IPS DF 4.7 (cell line): Measurements from ENCODE around the gene ARTN.

Experiments
- DNase-seq: peaks from one replicate; pipeline ENCODE4 v3.0.0-alpha.2; 2013; ENCODE audit warnings: low spot score; ENCODE audit errors: extremely low read depth

ARTN gene

DNA sequence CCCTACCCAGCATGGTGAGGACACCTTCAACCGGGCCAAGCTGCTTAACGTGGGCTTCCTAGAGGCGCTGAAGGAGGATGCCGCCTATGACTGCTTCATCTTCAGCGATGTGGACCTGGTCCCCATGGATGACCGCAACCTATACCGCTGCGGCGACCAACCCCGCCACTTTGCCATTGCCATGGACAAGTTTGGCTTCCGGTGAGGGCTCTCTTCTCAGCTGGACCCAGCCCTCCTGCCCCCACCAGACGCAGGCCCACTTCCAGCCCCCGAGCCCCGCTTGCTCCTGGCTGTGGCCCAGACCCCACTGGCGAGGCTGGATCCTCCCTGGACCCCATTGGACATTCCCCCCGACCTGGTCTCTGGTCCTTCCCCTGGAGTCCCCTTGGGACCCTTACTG lies 51.3 kb downstream of the ARTN start:
- DNase-seq, result no peak

DNA sequence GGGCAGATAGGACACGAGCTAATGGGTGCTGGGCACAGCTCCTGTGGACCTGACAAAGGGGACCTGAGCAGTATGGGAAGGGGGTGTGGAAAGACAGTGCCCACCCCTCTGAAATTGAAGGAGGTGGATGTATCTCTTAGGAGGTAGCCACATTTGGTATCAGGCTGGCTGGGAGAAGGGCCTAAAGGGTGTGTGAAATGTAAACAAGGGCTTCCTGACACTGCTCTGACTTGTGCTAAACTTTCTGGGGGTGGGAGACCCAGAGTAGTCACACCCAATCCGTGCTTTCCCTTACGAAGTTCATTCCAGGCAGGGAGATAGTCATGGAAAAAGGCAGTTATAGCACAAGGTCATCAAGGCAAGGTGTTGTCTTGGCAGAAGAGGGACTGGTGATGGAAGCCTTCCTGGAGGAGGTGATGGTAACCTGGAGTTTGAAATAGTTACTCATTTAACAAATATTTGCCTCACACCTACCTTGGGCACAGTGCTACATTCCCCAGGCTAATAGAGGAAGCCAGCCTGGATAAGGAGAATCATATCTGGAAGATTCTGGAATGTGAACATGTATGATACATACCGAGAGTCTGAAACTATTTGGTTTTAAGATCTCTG lies 52.5 kb downstream of the ARTN start:
- DNase-seq, result no peak

DNA sequence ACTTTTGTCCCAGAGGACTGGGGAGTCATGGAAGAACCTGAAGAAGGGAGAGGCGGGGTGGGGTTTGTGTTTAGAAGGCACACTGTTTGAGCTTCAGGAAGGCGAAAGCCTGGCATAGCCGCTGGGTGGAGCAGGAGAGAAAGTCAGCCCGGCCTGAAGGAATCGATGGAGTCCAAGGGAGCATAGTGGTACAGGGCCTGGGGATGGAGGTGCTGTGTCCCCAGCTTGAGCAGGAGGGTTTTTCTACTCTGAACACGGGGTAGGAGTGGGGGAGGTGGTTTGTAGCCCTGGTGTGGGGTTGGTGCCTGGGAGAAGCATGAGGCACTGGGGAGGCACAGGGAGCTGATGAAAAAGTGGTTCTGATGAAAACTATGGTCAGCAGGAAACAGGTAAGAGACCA lies 53.1 kb downstream of the ARTN start:
- no peak for DNase-seq
